ENCODE data around the gene FASN.

Gene FASN

GRCh38 chr17:82050152-82050760 is 47.8 kb downstream of the FASN start:
- Histone ChIP-seq H3K27me3 (0 out of 2 replicates have a peak, but pooled peaks cover 3% of the 10 kb centered on the region), H3K4me1 (no peaks in the 10 kb centered on the region), H3K36me3 (peaks cover 22% of the 10 kb centered on the region), H3K4me3 (ENCODE audit: low read depth, low read length) (peak overlapping the region; percentile 53), H3K9me3 (no peaks in the 10 kb centered on the region)
- no peak for TF ChIP-seq CTCF (IDR thresholded peaks at IDR 0.05; ENCODE audit: low read depth, low read length)
- no peak for DNase-seq

GRCh38 chr17:82049521-82049971 is 48.5 kb downstream of the FASN start:
- no peak for TF ChIP-seq CTCF (IDR thresholded peaks at IDR 0.05; ENCODE audit: low read depth, low read length)
- Histone ChIP-seq H3K27me3 (0 out of 2 replicates have a peak, but pooled peaks cover 3% of the 10 kb centered on the region), H3K4me3 (ENCODE audit: low read depth, low read length) (no peak overlapping the region), H3K9me3 (no peaks in the 10 kb centered on the region), H3K4me1 (no peaks in the 10 kb centered on the region), H3K36me3 (peaks cover 15% of the 10 kb centered on the region)
- DNase-seq: no peak

GRCh38 chr17:82049106-82049505 is 48.9 kb downstream of the FASN start:
- Histone ChIP-seq H3K9me3 (no peaks in the 10 kb centered on the region), H3K4me1 (no peaks in the 10 kb centered on the region), H3K4me3 (ENCODE audit: low read depth, low read length) (no peak overlapping the region), H3K36me3 (peaks cover 11% of the 10 kb centered on the region), H3K27me3 (0 out of 2 replicates have a peak, but pooled peaks cover 3% of the 10 kb centered on the region)
- TF ChIP-seq CTCF (IDR thresholded peaks at IDR 0.05; ENCODE audit: low read depth, low read length): no peak
- no peak for DNase-seq

- Histone ChIP-seq H3K4me1 (no peaks in the 10 kb centered on the region), H3K27me3 (0 out of 2 replicates have a peak, but pooled peaks cover 3% of the 10 kb centered on the region)
Measured at GRCh38 chr17:82048571-82048971, 49.5 kb downstream of the FASN start.

GRCh38 chr17:82047914-82048570 is 50.0 kb downstream of the FASN start:
- H3K4me1 ChIP-seq: no peaks in the 10 kb centered on the region
- H3K9me3 ChIP-seq: no peaks in the 10 kb centered on the region
- no peak overlapping the region for H3K4me3 ChIP-seq (ENCODE audit: low read depth, low read length)
- H3K36me3 ChIP-seq: peaks cover under 1% of the 10 kb centered on the region
- H3K27me3 ChIP-seq: 0 out of 2 replicates have a peak, but pooled peaks cover 3% of the 10 kb centered on the region
- no peak for DNase-seq
- no peak for TF ChIP-seq CTCF (IDR thresholded peaks at IDR 0.05; ENCODE audit: low read depth, low read length)

More at GRCh38 chr17:82048571-82048971, 49.5 kb downstream of the FASN start:
- H3K9me3 ChIP-seq: no peaks in the 10 kb centered on the region
- H3K36me3 ChIP-seq: peaks cover 5% of the 10 kb centered on the region
- DNase-seq: no peak
- no peak overlapping the region for H3K4me3 ChIP-seq (ENCODE audit: low read depth, low read length)
- TF ChIP-seq CTCF (IDR thresholded peaks at IDR 0.05; ENCODE audit: low read depth, low read length): no peak

GRCh38 chr17:82047379-82047778 is 50.7 kb downstream of the FASN start:
- Histone ChIP-seq H3K4me1 (no peaks in the 10 kb centered on the region), H3K4me3 (ENCODE audit: low read depth, low read length) (no peak overlapping the region), H3K36me3 (no peaks in the 10 kb centered on the region; the same call in 1 of the 2 replicates), H3K27me3 (0 out of 2 replicates have a peak, but pooled peaks cover 3% of the 10 kb centered on the region), H3K9me3 (no peaks in the 10 kb centered on the region)
- DNase-seq: no peak
- TF ChIP-seq CTCF (IDR thresholded peaks at IDR 0.05; ENCODE audit: low read depth, low read length): no peak
